H9 (cell line): ENCODE results near the gene SUV39H1. TPM values are rescaled to one million over a fixed set of nuclear protein-coding genes. Genes with fewer than 3 reads are reported as not detected.

Experiments
- DNase-seq: peaks from one replicate; pipeline ENCODE4 v3.0.0-alpha.2; 2017
- H2AFZ ChIP-seq: one replicate; pipeline ENCODE4 v1.6.1; 2013; ENCODE audit warnings: mild to moderate bottlenecking, low read length, control low read depth, moderate library complexity
- H2AK5ac ChIP-seq: 2 replicates; pipeline ENCODE4 v1.6.1; 2013; ENCODE audit warnings: low read length, control low read depth, mixed read lengths; ENCODE audit not compliant: insufficient read length
- H2BK120ac ChIP-seq: one replicate; pipeline ENCODE4 v1.6.1; 2013; ENCODE audit warnings: low read depth, mild to moderate bottlenecking, low read length, control low read depth, inconsistent platforms; ENCODE audit not compliant: poor library complexity, severe bottlenecking
- H2BK12ac ChIP-seq: 2 replicates; pipeline ENCODE4 v1.6.1; 2013; ENCODE audit warnings: low read length, control low read depth, mixed read lengths, low read depth; ENCODE audit not compliant: insufficient read length
- H2BK15ac ChIP-seq: 2 replicates; pipeline ENCODE4 v1.6.1; 2013; ENCODE audit warnings: low read depth, low read length, control low read depth
- H2BK20ac ChIP-seq: one replicate; pipeline ENCODE4 v1.6.1; 2013; ENCODE audit warnings: low read depth, mild to moderate bottlenecking, low read length, control low read depth, inconsistent platforms; ENCODE audit not compliant: poor library complexity, severe bottlenecking
- H2BK5ac ChIP-seq: 2 replicates; pipeline ENCODE4 v1.6.1; 2013; ENCODE audit warnings: low read length, control low read depth, mixed read lengths; ENCODE audit not compliant: insufficient read length
- H3K14ac ChIP-seq: 2 replicates; pipeline ENCODE4 v1.6.1; 2013; ENCODE audit warnings: low read length, control low read depth; ENCODE audit not compliant: insufficient read depth
- H3K18ac ChIP-seq: 2 replicates; pipeline ENCODE4 v1.6.1; 2013; ENCODE audit warnings: low read depth, mild to moderate bottlenecking, mixed read lengths, low read length, control low read depth; ENCODE audit not compliant: insufficient read length
- H3K23ac ChIP-seq: 2 replicates; pipeline ENCODE4 v1.6.1; 2013; ENCODE audit warnings: low read length, control low read depth, mixed read lengths, low read depth; ENCODE audit not compliant: insufficient read length
- H3K23me2 ChIP-seq: 2 replicates; pipeline ENCODE4 v1.6.1; 2013; ENCODE audit warnings: low read depth, mild to moderate bottlenecking, mixed read lengths, low read length, control low read depth; ENCODE audit not compliant: insufficient read length, poor library complexity, severe bottlenecking
- H3K27ac ChIP-seq: 2 replicates; pipeline ENCODE4 v1.5.1; 2013; ENCODE audit warnings: low read length, control low read depth, mixed read lengths, low read depth; ENCODE audit not compliant: insufficient read length
- H3K27me3 ChIP-seq: 2 replicates; pipeline ENCODE4 v1.6.1; 2013; ENCODE audit warnings: low read length, control low read depth, inconsistent platforms; ENCODE audit not compliant: insufficient read depth
- H3K4ac ChIP-seq: 2 replicates; pipeline ENCODE4 v1.6.1; 2013; ENCODE audit warnings: low read depth, mild to moderate bottlenecking, control low read depth, inconsistent platforms, low read length, moderate library complexity
- H3K4me1 ChIP-seq: 2 replicates; pipeline ENCODE4 v1.6.1; 2013; ENCODE audit warnings: low read length, control low read depth, inconsistent platforms; ENCODE audit not compliant: insufficient read depth
- H3K4me2 ChIP-seq: 2 replicates; pipeline ENCODE4 v1.6.1; 2013; ENCODE audit warnings: low read length, control low read depth, mixed read lengths; ENCODE audit not compliant: insufficient read length, insufficient read depth
- H3K56ac ChIP-seq: 2 replicates; pipeline ENCODE4 v1.6.1; 2013; ENCODE audit warnings: low read depth, mild to moderate bottlenecking, mixed read lengths, low read length, control low read depth; ENCODE audit not compliant: insufficient read length
- H3K79me1 ChIP-seq: 2 replicates; pipeline ENCODE4 v1.6.1; 2013; ENCODE audit warnings: low read depth, mild to moderate bottlenecking, moderate library complexity, low read length, control low read depth, inconsistent platforms; ENCODE audit not compliant: insufficient read depth, poor library complexity, severe bottlenecking
- H3K79me2 ChIP-seq: 2 replicates; pipeline ENCODE4 v1.6.1; 2013; ENCODE audit warnings: low read length, control low read depth, inconsistent platforms; ENCODE audit not compliant: insufficient read depth
- H3K9ac ChIP-seq: 2 replicates; pipeline ENCODE4 v1.6.1; 2013; ENCODE audit warnings: low read length, control low read depth, mixed read lengths; ENCODE audit not compliant: insufficient read length; ENCODE audit errors: extremely low read depth
- H3K9me3 ChIP-seq: one replicate; pipeline ENCODE4 v1.6.1; 2013; ENCODE audit warnings: low read depth, low read length, inconsistent platforms; ENCODE audit not compliant: control insufficient read depth
- H3T11ph ChIP-seq: one replicate; pipeline ENCODE4 v1.6.1; 2013; ENCODE audit warnings: mild to moderate bottlenecking, low read length, control low read depth, inconsistent platforms
- H4K20me1 ChIP-seq: one replicate; pipeline ENCODE4 v1.6.1; 2013; ENCODE audit not compliant: control insufficient read depth, insufficient read length, insufficient read depth
- H4K5ac ChIP-seq: 2 replicates; pipeline ENCODE4 v1.6.1; 2013; ENCODE audit warnings: low read depth, mild to moderate bottlenecking, mixed read lengths, low read length, control low read depth; ENCODE audit not compliant: insufficient read length
- H4K8ac ChIP-seq: replicated peaks from 2 replicates; pipeline ENCODE4 v1.6.1; 2013; ENCODE audit warnings: low read length, control low read depth, mixed read lengths, low read depth; ENCODE audit not compliant: insufficient read length
- H4K91ac ChIP-seq: 2 replicates; pipeline ENCODE4 v1.6.1; 2013; ENCODE audit warnings: low read depth, mild to moderate bottlenecking, moderate library complexity, mixed read lengths, low read length, control low read depth; ENCODE audit not compliant: insufficient read length
- H3K27ac Mint-ChIP-seq, 3 experiments: 2 replicates in 2 of 3; 3 replicates in 1 of 3; pipeline ENCODE4 v1.8.0; 2020 to 2021; ENCODE audit warnings: mixed read lengths in 3 of 3, mild to moderate bottlenecking in 1 of 3, moderate library complexity in 1 of 3
- H3K27me3 Mint-ChIP-seq: 2 replicates; pipeline ENCODE4 v1.8.0; 2021; ENCODE audit warnings: low read depth, mild to moderate bottlenecking, moderate library complexity, mixed read lengths
- H3K36me3 Mint-ChIP-seq, 3 experiments: 2 replicates in 2 of 3; 3 replicates in 1 of 3; pipeline ENCODE4 v1.8.0; 2020 to 2021; ENCODE audit warnings: low read depth in 3 of 3, mixed read lengths in 3 of 3; ENCODE audit not compliant: insufficient read depth in 1 of 3
- H3K4me1 Mint-ChIP-seq, 2 experiments: 2 replicates each; pipeline ENCODE4 v1.8.0; 2020; ENCODE audit warnings: mixed read lengths in 2 of 2
- H3K4me3 Mint-ChIP-seq, 2 experiments: 2 replicates in 1 of 2; 3 replicates in 1 of 2; pipeline ENCODE4 v1.8.0; 2020 to 2021; ENCODE audit warnings: mild to moderate bottlenecking in 2 of 2, mixed read lengths in 2 of 2, moderate library complexity in 1 of 2
- H3K9me3 Mint-ChIP-seq, 2 experiments: 2 replicates in 1 of 2; 3 replicates in 1 of 2; pipeline ENCODE4 v1.8.0; 2020; ENCODE audit warnings: mild to moderate bottlenecking in 2 of 2, mixed read lengths in 2 of 2, moderate library complexity in 1 of 2
- WGBS: extraction: QIAGEN DNeasy Blood & Tissue Kit; methylation state at CpG from one replicate; pipeline ENCODE4 v1.1.7; 2013; ENCODE audit warnings: missing lambda C conversion rate, low lambda C conversion rate, mixed read lengths; ENCODE audit not compliant: insufficient read length; ENCODE audit errors: extremely low coverage; 5-methylcytosine and 5-hydroxymethylcytosine counted together
- total RNA-seq: library from RNA; stranded (reverse); gene quantifications from 2 replicates; pipeline ENCODE4 v1.2.1, GENCODE V29; 2021
- TF ChIP-seq, protein P1 (sequence below): fragments of 200-600 bp; sonication (generic); conservative IDR thresholded peaks from 3 replicates; pipeline ENCODE4 v1.8.0; 2021; ENCODE audit warnings: antibody characterized with exemption, mild to moderate bottlenecking

Gene SUV39H1
- total RNA-seq, 1 experiment from 2014 or later, result 16.2 TPM

- no peak overlapping the region for H3K4me2 ChIP-seq
- WGBS, result no CpG with 5 or more reads among the region's 7 CpGs
- H2BK15ac ChIP-seq, result no peak overlapping the region
- Mint-ChIP-seq H3K4me1 (no peaks in the 10 kb centered on the region), H3K9me3 (peaks cover 82 to 91% of the 10 kb centered on the region in 2 experiments), H3K27me3 (peaks cover 33% of the 10 kb centered on the region), H3K27ac (no peak overlapping the region), H3K36me3 (peaks cover 16 to 37% (median 31%) of the 10 kb centered on the region in 3 experiments), H3K4me3 (no peak overlapping the region)
- no peak overlapping the region for H3K9ac ChIP-seq
- H2AFZ ChIP-seq, result no peak overlapping the region
- H3K27me3 ChIP-seq, result no peaks in the 10 kb centered on the region; the same call in 1 of the 2 replicates
- no peak overlapping the region for H3K27ac ChIP-seq
- no peak overlapping the region for H4K5ac ChIP-seq
- peak overlapping the region; percentile 82 for H4K8ac ChIP-seq
- H3K4me1 ChIP-seq, result no peaks in the 10 kb centered on the region
- no peak overlapping the region for H2BK120ac ChIP-seq
- H2BK12ac ChIP-seq, result no peak overlapping the region
- no peak overlapping the region for H2BK5ac ChIP-seq
- peaks cover 48% of the 10 kb centered on the region for H3K9me3 ChIP-seq
- H3K23me2 ChIP-seq, result no peaks in the 10 kb centered on the region
- H2BK20ac ChIP-seq, result no peak overlapping the region
- peak overlapping the region; percentile 36 for H3K23ac ChIP-seq
- no peak overlapping the region for H3T11ph ChIP-seq
- no peak overlapping the region for H4K91ac ChIP-seq
- H3K4ac ChIP-seq, result no peak overlapping the region
- TF ChIP-seq, protein P1, sequence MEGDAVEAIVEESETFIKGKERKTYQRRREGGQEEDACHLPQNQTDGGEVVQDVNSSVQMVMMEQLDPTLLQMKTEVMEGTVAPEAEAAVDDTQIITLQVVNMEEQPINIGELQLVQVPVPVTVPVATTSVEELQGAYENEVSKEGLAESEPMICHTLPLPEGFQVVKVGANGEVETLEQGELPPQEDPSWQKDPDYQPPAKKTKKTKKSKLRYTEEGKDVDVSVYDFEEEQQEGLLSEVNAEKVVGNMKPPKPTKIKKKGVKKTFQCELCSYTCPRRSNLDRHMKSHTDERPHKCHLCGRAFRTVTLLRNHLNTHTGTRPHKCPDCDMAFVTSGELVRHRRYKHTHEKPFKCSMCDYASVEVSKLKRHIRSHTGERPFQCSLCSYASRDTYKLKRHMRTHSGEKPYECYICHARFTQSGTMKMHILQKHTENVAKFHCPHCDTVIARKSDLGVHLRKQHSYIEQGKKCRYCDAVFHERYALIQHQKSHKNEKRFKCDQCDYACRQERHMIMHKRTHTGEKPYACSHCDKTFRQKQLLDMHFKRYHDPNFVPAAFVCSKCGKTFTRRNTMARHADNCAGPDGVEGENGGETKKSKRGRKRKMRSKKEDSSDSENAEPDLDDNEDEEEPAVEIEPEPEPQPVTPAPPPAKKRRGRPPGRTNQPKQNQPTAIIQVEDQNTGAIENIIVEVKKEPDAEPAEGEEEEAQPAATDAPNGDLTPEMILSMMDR, result no peak
- no peak overlapping the region for H3K14ac ChIP-seq
- no peaks in the 10 kb centered on the region for H4K20me1 ChIP-seq
- H3K56ac ChIP-seq, result no peak overlapping the region
- H3K79me2 ChIP-seq, result no peaks in the 10 kb centered on the region
- no peak for DNase-seq
- no peaks in the 10 kb centered on the region for H3K79me1 ChIP-seq
- no peak overlapping the region for H2AK5ac ChIP-seq
- H3K18ac ChIP-seq, result no peak overlapping the region
These were observed 13.1 kb downstream of the SUV39H1 start for GRCh38 chrX:48709522-48710112.
